HG03457 (cell line): ENCODE results near the gene MEX3D.

Experiments
- ATAC-seq: cut with Tn5 transposase; IDR thresholded peaks from one replicate; pipeline ENCODE4 v1.9.1; 2021; ENCODE audit warnings: moderate number of reproducible peaks; ENCODE audit not compliant: unreplicated experiment

The MEX3D gene

GRCh38 chr19:1505991-1506881 is 61.9 kb downstream of the MEX3D start:
- ATAC-seq = no peak

DNA sequence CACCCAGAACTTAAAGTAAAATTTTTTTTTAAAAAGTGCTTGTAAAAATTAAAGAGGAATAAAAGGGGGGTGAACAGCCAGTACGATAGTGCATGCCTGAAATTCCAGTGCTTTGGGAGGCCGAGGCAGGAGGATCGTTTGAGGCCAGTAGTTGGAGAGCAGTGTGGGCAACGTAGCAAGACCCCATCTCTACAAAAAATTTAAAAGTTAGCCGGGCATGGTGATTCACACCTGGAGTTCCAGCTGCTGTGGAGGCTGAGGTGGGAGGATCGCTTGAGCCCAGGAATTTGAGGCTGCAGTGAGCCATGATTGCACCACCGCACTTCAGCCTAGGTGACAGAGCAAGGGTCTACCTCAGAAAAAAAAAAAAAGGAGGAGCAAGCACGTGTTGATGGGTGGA is 63.1 kb downstream of the MEX3D start:
- ATAC-seq = no peak
